GM21526 (cell line): Measurements from ENCODE around the gene ZMAT3.
"Not testable (repeated sequence)": the region's sequence is repeated elsewhere in the genome, so short reads cannot be mapped to it uniquely, and the experiment has no call there.

Experiments used
- ATAC-seq: cut with Tn5 transposase; IDR thresholded peaks from one replicate; pipeline ENCODE4 v1.9.1; 2021; ENCODE audit warnings: moderate library complexity; ENCODE audit not compliant: unreplicated experiment, low FRiP score

The ZMAT3 gene, protein sequence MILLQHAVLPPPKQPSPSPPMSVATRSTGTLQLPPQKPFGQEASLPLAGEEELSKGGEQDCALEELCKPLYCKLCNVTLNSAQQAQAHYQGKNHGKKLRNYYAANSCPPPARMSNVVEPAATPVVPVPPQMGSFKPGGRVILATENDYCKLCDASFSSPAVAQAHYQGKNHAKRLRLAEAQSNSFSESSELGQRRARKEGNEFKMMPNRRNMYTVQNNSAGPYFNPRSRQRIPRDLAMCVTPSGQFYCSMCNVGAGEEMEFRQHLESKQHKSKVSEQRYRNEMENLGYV

DNA sequence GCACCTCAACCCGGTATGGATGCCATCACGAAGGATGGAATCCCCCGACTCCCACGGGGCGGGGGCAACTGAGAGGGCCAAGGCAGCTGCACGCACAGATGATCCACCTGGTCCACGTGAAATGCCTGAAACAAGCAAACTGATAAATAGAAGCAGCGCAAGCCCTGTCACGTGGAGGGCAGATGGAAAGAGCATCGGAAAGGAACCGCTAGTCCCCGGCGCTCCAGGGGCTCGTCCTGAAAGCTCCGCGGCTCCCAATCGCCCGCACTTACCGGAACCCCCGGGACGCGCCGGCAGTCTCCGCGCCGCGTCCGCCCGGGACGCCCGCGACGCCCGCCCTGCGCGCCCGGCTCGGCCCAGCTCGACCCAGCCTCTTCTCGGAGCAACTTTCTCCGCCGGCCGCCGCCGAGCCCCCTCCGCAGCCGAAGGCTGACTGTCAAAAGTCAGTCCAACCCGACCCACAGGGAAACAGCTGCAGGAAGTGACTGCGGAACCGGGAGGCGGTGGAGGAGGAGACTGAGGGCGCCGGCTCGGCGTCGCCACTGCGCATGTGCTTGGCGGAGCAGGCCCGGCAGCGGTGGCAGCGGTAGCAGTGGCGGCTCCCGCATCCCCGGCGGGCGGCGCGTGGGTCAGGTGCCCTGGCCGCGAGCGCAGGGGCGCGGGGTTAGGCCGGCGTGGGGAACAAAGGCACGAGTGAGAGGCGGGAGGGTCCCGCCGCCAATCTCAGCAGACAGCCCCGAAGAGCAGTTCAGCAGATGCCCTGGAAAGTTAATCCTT, at the start of gene ZMAT3:
TSS of gene ZMAT3 (minus strand) at position 487 of the 777 bp plus-strand sequence. CDS start 4,057 bp downstream, outside the sequence.
- ATAC-seq, result peak; percentile 61

- no peak for ATAC-seq
These were observed 45.2 kb upstream of the ZMAT3 start for GRCh38 chr3:179116816-179117215.

- ATAC-seq, result not testable (repeated sequence)
These were observed 43.8 kb upstream of the ZMAT3 start for GRCh38 chr3:179115444-179115843.

- ATAC-seq, result no peak
These were observed 42.3 kb upstream of the ZMAT3 start for GRCh38 chr3:179113903-179114302.

GRCh38 chr3:179108086-179108485, 36.5 kb upstream of the ZMAT3 start:
- no peak for ATAC-seq

DNA sequence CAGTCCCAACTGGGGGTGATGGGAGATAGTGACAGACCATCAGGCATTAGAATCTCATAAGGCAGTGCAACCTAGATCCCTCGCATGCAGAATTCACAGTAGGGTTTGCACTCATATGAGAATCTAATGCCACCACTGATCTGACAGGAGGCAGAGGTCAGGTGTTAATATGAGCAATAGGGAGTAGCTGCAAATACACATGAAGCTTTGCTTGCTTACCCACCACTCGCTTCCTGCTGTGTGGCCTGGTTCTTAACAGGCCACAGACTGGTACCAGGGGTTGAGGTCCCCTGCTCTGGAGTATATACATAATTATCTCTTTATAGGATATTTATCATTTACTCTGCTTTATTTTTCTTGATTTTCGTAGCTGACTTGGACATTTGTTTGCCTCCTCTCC, 36.0 kb upstream of the ZMAT3 start:
- ATAC-seq, result no peak

GRCh38 chr3:179105881-179106280, 34.3 kb upstream of the ZMAT3 start:
- no peak for ATAC-seq

- no peak for ATAC-seq
These were observed 29.0 kb upstream of the ZMAT3 start for GRCh38 chr3:179100652-179101051.

- no peak for ATAC-seq
These were observed 26.9 kb upstream of the ZMAT3 start for GRCh38 chr3:179098388-179099077.

DNA sequence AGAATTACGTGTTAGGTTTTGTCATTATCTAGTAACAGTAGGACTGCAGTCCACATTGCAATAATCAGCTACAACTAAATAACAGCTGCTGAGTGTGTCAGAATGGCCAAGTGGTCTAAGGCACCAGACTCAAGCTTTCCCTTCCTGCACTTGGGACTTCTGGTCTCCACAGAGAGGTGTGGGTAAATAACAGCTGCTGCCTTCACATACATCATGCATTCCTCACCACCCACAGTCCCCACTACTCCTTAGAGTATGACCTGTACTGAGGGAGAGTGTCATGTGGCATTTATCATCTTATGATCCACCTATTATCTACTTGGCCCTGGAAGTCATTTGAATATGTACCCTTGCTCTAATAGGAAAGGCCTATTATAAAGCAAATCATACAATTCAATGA, 22.2 kb upstream of the ZMAT3 start:
- ATAC-seq, result no peak

- no peak for ATAC-seq
These were observed 19.5 kb upstream of the ZMAT3 start for GRCh38 chr3:179091113-179091512.

- no peak for ATAC-seq
These were observed 16.7 kb upstream of the ZMAT3 start for GRCh38 chr3:179088306-179088705.

GRCh38 chr3:179083977-179084376, 12.4 kb upstream of the ZMAT3 start:
- no peak for ATAC-seq

DNA sequence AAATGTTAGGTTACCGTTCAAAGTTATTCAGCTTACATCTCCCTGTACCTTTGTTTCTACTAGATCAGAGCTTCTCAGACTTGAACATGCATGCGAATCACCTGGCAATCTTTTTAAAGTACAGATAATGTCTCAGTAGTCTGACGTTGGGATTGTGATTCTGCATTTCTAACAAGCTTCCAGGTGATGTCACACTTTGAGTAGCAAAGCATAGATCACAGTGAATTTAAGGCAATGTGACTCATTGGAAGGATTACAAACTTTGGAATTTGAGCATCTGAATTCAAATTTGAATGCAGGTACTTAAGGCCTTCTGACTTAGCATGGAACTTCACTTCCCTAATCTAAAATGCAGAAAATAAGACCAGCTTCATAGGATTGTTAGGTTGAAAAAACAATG, 10.8 kb upstream of the ZMAT3 start:
- no peak for ATAC-seq

DNA sequence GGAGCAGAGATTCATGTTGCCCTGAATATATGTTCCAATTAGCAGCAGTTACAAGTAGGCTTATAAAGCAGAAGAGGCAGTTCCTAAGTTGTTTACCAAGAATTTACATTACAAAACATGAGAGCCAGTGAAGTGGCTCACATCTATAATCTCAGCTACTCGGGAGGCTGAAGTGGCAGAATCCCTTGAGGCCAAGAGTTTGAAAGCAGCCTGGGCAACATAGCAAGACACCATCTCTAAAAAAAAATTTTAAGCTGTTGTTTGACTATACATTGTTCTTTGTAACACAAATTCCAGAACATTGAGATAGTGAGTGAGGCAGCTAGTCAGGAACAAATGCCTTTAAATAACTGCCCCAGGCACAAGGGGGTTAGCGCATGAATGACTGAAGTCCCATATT, 10.3 kb upstream of the ZMAT3 start:
- ATAC-seq, result no peak

GRCh38 chr3:179079537-179079936, 7.9 kb upstream of the ZMAT3 start:
- no peak for ATAC-seq

DNA sequence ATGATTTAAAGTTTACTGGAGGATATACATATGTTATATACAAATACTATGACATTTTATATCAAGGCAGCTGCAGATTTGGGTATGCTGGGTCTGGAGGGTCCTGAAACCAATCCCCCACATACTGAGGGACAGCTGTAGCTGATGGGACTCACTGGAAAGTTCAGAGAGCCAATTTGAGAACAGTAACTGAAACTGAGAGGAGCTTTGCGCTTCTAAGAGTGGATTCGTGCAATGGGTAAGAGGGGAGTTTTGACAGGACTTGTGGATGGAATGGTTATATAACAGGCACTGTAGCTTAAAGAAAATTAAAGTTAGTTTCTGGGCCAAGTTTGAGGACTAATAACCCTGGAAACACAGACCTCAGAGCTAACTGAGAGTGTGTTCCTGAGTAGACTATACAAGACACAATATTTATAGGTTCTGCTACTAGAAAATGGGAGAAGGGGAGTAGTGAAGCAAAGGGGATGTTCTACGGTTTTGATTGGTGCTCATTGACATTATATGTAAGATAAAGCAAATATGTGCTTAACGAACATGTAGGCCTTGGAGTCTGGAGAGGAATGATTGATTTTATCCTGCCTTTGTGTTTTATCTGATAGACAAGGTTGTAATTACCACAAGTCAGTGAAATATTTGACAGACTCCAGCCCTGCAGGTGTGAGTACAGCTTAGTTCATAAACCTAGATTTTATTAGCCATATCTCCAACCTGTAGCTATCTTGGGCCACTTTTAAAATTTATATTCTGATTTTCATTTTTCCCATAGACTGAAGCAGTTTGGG, 4.8 kb upstream of the ZMAT3 start:
- peak; percentile 37 for ATAC-seq

DNA sequence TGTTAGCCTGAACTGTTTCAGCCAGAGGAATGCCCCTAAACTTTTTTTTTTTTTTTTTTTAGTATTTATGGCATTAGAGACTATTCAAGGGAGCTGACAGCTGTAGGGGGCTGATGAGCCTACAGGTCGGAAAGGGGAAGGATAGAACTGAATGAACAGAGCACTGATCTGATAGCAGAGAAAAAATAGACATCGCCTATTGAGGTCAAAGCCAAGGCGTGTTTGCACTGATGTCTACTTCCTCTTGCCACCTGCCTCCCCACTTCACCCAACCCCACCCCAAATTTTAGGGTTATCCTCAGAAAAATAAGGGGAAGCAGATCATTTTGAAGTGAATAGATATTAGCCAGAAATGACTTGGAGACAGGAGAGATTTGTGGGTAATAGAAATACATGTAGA, 3.0 kb upstream of the ZMAT3 start:
- ATAC-seq, result peak; percentile 30

DNA sequence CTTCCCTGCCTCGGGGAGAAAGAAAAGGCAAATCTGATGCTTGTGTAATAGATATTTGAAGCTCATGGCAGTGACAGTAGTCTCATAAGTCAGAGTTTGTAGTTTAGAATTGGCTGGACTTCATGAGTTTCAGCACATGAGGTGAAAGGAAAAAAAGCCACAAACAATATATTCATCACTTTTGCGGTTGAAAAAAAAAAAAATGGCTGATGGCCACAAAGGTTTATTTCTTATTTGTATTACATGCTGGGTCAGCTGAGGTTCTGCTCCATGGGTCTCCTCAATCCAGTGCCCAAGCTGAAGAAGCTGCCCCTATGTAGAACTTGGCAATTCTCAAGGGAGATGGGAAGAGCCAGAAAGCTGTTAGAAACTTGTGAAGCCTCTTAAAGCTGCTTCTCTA, 2.2 kb upstream of the ZMAT3 start:
- ATAC-seq, result no peak

DNA sequence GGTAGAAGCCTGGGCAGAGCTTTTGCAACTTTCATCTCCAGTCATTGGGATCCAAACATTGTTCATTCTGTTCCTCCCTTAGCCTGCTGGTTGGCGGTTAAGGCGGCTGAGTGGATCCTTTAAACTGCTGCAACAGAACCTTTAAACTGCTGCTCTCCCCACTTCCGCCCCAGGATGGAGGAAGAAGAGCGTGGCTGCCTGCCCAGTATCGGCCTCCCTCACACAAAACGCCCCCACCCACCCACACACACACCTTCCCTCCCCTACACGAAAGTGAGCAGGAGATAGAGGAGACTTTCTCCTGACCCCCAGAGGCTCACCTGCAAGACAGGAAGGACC, 460 bp upstream of the ZMAT3 start:
- no peak for ATAC-seq

DNA sequence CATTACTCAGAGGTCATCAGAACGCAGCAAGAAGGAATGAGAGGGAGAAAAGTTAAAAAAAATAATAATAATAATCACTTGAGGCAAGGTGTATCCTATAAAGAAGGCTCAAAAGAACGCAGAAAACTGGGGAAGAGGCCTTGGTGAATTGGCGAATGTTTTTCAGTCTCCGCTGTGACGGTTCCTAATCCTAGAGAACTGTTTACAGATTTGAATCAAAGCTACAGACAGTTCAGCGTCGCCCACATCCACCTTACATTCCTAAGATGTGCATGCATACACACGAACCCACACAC, 634 bp downstream of the ZMAT3 start:
- ATAC-seq, result no peak
